CD4-positive, alpha-beta T cell treated with Interferon alpha-2 for 1 hour (primary cell): Measurements from ENCODE around the gene TRAPPC2L.

Source experiments
- DNase-seq, 2 donors: peaks; one replicate each; pipeline ENCODE4 v3.0.0-alpha.2; 2020 to 2022

The TRAPPC2L gene

GRCh38 chr16:88839745-88840599 lies 17.0 kb upstream of the TRAPPC2L start:
- no peak for DNase-seq

- no peak for DNase-seq
These were observed 16.2 kb upstream of the TRAPPC2L start for GRCh38 chr16:88840600-88841215.

GRCh38 chr16:88841521-88842307 lies 15.2 kb upstream of the TRAPPC2L start:
- no peak for DNase-seq

- DNase-seq = no peak
These were observed 14.6 kb upstream of the TRAPPC2L start for GRCh38 chr16:88842308-88842756.

- DNase-seq = no peak
These were observed 14.1 kb upstream of the TRAPPC2L start for GRCh38 chr16:88842806-88843205.

GRCh38 chr16:88843256-88843655 lies 13.7 kb upstream of the TRAPPC2L start:
- DNase-seq = no peak

GRCh38 chr16:88844419-88845036 lies 12.4 kb upstream of the TRAPPC2L start:
- DNase-seq = no peak

- no peak for DNase-seq
These were observed 10.8 kb upstream of the TRAPPC2L start for GRCh38 chr16:88846088-88846487.

- DNase-seq = no peak
These were observed 9.3 kb upstream of the TRAPPC2L start for GRCh38 chr16:88847654-88848053.

GRCh38 chr16:88848557-88848956 lies 8.4 kb upstream of the TRAPPC2L start:
- DNase-seq = no peak

GRCh38 chr16:88850531-88851199 lies 6.3 kb upstream of the TRAPPC2L start:
- DNase-seq = no peak

- DNase-seq = no peak
These were observed 5.3 kb upstream of the TRAPPC2L start for GRCh38 chr16:88851616-88852015.

GRCh38 chr16:88853325-88853941 lies 3.5 kb upstream of the TRAPPC2L start:
- DNase-seq = no peak

GRCh38 chr16:88854306-88855111 lies 2.4 kb upstream of the TRAPPC2L start:
- peak; percentile 36 to 52 for DNase-seq

- DNase-seq = no peak
These were observed 1.8 kb upstream of the TRAPPC2L start for GRCh38 chr16:88855176-88855575.

- DNase-seq = no peak
These were observed 1.2 kb upstream of the TRAPPC2L start for GRCh38 chr16:88855736-88856121.

- peak in 1 of 2 donors; percentile 12 for DNase-seq
These were observed 652 bp upstream of the TRAPPC2L start for GRCh38 chr16:88856122-88856827.

- DNase-seq = peak; percentile 71 to 78
These were observed 907 bp downstream of the TRAPPC2L start for GRCh38 chr16:88857728-88858339.

GRCh38 chr16:88859381-88860091 lies 2.6 kb downstream of the TRAPPC2L start:
- no peak for DNase-seq
